Measurements from ENCODE around the gene SFXN5.

SFXN5 gene

GRCh38 chr2:72908741-72909140 lies 162.8 kb downstream of the SFXN5 start:
- TF ChIP-seq SIN3A (IDR thresholded peaks at IDR 0.05; ENCODE audit: borderline replicate concordance, insufficient read depth, low read length) (no peak), REST (IDR thresholded peaks at IDR 0.05; ENCODE audit: insufficient read depth in 1 of 2, low read depth in 2 of 2, low read length in 2 of 2) (no peak), FOXP2 (optimal IDR thresholded peaks at IDR 0.05; ENCODE audit: borderline replicate concordance, extremely low read depth, extremely low read length, insufficient read depth) (no peak), TAF1 (IDR thresholded peaks at IDR 0.05; ENCODE audit: borderline replicate concordance, insufficient read depth, low read length) (no peak), POLR2AphosphoS5 (IDR thresholded peaks at IDR 0.05; ENCODE audit: low read depth, low read length) (no peak)

- TF ChIP-seq TAF1 (IDR thresholded peaks at IDR 0.05; ENCODE audit: borderline replicate concordance, insufficient read depth, low read length) (no peak), POLR2AphosphoS5 (IDR thresholded peaks at IDR 0.05; ENCODE audit: low read depth, low read length) (no peak), REST (IDR thresholded peaks at IDR 0.05; ENCODE audit: insufficient read depth in 1 of 2, low read depth in 2 of 2, low read length in 2 of 2) (no peak), SIN3A (IDR thresholded peaks at IDR 0.05; ENCODE audit: borderline replicate concordance, insufficient read depth, low read length) (no peak), FOXP2 (optimal IDR thresholded peaks at IDR 0.05; ENCODE audit: borderline replicate concordance, extremely low read depth, extremely low read length, insufficient read depth) (no peak)
These were observed 170.1 kb downstream of the SFXN5 start for GRCh38 chr2:72901426-72901825.

GRCh38 chr2:72900191-72900825 lies 171.2 kb downstream of the SFXN5 start:
- TF ChIP-seq FOXP2 (optimal IDR thresholded peaks at IDR 0.05; ENCODE audit: borderline replicate concordance, extremely low read depth, extremely low read length, insufficient read depth) (no peak), TAF1 (IDR thresholded peaks at IDR 0.05; ENCODE audit: borderline replicate concordance, insufficient read depth, low read length) (no peak), REST (IDR thresholded peaks at IDR 0.05; ENCODE audit: insufficient read depth in 1 of 2, low read depth in 2 of 2, low read length in 2 of 2) (no peak), SIN3A (IDR thresholded peaks at IDR 0.05; ENCODE audit: borderline replicate concordance, insufficient read depth, low read length) (no peak)

GRCh38 chr2:72898585-72898906 lies 173.0 kb downstream of the SFXN5 start:
- TF ChIP-seq SIN3A (IDR thresholded peaks at IDR 0.05; ENCODE audit: borderline replicate concordance, insufficient read depth, low read length) (no peak), TAF1 (IDR thresholded peaks at IDR 0.05; ENCODE audit: borderline replicate concordance, insufficient read depth, low read length) (no peak), FOXP2 (optimal IDR thresholded peaks at IDR 0.05; ENCODE audit: borderline replicate concordance, extremely low read depth, extremely low read length, insufficient read depth) (no peak), REST (IDR thresholded peaks at IDR 0.05; ENCODE audit: insufficient read depth in 1 of 2, low read depth in 2 of 2, low read length in 2 of 2) (no peak), POLR2AphosphoS5 (IDR thresholded peaks at IDR 0.05; ENCODE audit: low read depth, low read length) (no peak)

All from PFSK-1 (cell line).